ENCODE measurements around the gene ZNF275.
A peak's percentile ranks its signal among the peaks of the same experiment; 100 is the strongest.
"Not testable (repeated sequence)": the region's sequence is repeated elsewhere in the genome, so short reads cannot be mapped to it uniquely, and the experiment has no call there.

ZNF275 gene

DNA sequence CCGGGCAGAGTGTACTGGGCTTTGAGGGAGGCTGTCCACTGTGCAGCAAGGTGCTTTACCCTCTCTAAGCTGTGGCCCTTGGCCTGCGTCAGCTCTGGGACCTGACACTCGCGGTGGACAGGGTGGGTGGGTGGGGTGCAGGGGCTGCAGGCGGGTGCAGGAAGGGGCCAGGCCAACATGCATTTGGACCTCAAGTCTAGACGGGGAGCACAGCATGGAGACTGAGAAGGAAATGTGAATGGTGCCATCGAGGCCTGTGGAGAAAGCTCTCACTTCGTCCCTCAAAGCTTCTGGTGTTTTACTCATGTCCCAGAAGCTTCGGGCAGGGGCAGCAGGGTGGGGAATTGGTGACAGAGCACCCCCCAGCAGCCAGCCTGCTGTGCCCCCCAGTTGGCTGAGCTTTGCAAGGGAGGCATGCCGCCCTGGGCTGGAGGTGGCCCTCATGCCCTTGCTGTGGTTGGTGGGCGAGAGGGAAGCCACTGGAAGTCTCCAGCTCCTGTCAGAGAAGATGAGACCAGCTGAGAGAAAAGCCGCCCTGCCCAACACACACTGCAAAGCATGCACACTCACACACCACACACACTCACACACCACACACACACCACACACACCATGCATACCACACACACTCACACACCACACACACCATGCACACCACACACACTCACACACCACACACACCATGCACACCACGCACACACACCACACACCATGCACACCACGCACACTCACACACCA is 54.9 kb downstream of the ZNF275 start:
- no peak for DNase-seq

DNA sequence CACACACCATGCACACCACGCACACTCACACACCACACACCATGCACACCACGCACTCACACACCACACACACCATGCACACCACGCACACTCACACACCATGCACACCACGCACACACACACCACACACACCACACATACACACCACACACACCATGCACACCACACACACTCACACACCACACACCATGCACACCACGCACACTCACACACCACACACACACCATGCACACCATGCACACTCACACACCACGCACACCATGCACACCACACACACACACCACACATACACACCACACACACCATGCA is 55.5 kb downstream of the ZNF275 start:
- not testable (repeated sequence) for DNase-seq

DNA sequence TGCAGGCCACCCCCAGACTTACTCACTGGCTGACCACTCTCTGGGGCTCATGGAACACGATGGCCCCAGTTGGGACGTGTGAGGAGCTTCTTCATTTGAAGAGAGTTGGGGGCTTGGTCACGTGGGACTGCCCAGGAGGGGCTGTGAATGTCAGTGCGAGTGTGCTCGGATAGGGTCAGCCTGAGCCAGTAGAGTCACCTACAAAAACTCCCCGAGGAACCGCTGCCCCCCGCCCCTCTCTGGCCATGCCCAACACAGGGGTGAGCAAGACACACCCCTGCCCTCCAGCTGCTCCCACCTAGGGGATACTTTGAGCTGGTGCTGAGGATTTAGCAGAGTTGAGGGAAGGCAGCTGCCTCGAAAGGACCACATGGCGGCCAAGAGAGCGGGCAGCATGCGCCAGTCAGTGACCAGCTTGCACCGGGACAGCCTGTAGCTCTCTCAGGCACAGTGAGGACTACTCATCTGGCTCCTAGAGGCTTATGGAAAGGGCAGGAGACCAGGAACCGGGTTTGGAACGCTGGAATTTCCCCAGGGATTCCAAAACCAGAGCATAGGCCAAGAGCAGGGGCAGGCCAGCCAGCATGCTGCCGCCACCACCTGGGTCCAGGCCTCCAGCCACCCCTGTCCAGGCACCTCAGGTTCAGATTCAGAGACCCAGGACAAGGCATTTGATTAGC is 58.8 kb downstream of the ZNF275 start:
- no peak for DNase-seq

DNA sequence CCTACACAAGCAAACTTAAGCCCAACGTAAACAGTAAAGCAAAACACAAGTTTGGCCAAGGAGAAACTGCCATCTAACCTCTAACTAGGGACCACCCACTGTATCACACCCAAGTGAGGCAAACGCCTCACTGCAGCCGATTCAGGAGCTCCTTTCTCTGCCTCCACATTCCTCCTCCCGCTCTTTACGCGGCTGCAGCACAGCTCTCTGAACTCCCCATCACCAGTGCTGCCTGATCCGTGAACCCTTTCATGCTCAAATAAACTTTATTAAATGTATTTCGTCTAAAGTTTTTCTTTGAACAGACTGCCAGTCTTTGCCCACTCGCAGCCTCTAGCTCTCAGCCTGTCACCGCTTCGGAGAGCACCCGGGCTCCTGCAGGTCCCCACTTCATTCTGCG is 60.7 kb downstream of the ZNF275 start:
- no peak for DNase-seq

DNA sequence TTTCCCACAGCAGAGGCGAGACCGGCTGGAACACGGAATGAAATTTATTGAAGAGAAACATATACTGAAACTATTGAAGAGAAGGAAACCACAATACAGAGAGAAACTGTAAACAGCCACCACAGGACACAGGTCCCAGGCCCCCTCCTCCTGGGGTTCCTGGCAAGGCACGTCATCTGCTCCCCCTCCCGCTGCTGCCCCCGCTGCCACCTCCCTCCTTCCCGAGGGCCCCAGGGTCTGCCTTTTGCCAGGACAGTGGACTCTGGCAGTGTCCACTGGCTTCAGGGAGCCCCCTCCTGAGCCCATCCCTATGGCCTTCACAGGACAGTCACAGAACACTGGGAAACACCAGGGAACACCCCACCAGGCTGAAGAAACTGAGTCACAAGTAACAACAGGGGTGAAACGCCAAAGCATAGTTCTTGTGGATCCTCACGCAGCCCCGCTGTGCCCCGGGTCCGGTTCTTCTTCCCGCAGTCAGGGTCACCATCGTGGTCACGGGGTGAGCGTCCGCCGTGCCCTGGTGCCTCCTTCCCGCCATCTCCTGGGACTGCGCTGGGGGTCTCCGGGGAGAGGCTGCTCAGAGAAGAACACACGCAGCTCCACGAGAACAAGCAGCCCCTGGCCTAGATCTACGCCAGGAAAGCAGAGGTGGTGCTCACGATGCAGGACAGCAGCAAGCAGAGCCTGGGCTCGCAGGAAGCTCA is 61.8 kb downstream of the ZNF275 start:
- DNase-seq: no peak

DNA sequence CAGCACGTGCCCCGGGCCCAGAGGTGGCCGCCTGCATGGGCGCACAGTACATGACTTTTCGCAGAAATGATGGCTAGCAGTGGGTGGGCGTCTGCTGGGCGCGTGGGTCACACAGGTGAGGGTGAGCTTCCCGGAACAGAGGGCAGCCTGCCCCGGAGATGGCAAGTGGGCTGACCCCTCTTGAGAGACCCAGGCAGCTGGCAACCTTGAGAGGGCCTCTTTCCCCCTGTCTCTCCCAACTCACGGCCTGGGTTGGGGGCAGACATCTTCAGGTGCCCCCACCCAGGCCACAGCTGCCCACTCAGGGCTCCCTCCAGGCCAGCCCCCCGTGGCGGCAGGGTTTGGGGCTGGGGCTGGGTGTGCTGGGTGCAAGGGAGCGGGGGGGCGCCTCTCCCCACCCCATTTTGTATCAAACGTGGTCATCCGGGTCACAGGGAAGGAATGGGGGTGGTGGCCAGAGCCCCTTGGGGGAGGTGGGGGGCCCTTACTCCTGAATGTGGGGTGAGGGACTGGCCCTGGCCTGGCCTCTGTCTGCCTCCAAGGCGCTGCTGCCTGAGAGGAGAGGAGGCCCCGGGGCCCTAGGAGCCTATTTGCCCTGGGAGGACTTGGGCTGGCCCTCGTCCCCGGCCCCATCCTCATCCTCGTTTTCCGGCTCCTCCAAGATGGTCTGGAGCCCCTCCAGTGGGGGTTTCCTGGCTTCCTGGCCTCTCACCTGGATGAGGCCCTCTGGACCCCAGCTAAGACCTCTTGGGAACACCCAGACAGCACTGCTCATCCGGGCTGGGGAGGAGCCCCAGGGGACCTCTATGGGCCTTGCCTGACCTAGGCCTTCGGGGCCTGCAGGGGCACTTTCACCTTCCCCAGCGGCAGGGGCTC is 62.6 kb downstream of the ZNF275 start:
- DNase-seq: no peak

DNA sequence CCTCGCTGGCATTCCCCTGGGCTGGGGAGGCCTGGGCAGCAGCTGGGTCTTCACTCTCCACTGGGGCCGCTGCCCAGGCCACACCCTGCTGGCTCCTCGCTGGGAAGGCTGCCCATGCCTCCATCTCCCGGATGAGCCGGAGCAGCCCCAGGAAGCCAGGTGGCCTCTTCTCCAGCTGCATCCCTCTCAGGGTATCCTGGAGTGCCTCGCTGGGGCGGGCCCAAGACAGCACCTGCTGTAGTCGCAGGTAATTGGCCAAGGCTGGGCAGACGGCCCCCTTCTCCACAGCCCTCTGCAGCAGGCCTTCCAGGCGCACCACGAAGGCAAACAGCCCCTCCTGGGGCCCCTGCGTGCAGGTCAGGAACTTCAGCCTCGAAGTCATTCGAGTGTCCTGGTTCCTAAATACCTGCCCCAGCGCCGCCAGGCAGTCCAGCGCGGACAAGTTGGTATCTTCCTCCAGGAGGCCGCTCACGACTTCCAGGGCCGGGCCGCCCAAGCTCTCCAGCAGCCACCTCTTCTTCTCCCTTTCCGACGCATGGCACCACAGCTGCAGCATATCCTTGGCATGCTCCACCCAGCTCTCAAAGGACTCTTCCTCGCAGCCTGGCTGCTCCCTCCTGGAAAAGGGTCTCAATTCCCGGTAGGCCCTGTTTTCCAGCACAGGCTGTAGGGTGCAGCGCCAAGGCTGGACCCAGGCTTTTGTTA is 63.5 kb downstream of the ZNF275 start:
- DNase-seq: no peak

DNA sequence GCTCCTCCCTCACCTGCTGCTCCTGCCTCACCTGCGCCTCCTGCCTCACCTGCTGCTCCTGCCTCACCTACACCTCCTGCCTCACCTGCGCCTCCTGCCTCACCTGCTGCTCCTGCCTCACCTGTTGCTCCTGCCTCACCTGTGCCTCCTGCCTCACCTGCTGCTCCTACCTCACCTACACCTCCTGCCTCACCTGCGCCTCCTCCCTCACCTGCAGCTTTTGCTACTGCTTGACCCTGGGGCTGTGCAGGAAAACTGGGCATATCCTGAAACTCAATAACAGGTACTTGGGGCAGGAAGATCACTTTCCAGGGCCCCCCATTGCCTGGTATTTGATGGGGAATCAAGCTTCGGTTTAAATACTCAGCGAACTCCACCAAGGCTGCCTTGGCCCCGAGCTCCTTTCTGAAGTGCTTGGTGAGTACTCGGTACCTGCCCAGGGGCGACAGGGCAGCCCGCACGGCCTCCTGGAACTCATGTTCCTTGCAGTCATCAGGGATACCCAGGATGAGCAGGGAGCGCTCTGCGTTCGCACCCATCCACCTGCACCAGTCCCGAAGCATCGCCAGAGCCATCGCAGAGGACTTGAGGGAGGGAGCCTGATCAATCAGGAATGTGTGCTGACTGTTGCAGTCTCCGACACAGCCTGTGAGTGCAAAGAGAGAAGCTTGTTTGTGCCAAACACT is 64.5 kb downstream of the ZNF275 start:
- DNase-seq: no peak

DNA sequence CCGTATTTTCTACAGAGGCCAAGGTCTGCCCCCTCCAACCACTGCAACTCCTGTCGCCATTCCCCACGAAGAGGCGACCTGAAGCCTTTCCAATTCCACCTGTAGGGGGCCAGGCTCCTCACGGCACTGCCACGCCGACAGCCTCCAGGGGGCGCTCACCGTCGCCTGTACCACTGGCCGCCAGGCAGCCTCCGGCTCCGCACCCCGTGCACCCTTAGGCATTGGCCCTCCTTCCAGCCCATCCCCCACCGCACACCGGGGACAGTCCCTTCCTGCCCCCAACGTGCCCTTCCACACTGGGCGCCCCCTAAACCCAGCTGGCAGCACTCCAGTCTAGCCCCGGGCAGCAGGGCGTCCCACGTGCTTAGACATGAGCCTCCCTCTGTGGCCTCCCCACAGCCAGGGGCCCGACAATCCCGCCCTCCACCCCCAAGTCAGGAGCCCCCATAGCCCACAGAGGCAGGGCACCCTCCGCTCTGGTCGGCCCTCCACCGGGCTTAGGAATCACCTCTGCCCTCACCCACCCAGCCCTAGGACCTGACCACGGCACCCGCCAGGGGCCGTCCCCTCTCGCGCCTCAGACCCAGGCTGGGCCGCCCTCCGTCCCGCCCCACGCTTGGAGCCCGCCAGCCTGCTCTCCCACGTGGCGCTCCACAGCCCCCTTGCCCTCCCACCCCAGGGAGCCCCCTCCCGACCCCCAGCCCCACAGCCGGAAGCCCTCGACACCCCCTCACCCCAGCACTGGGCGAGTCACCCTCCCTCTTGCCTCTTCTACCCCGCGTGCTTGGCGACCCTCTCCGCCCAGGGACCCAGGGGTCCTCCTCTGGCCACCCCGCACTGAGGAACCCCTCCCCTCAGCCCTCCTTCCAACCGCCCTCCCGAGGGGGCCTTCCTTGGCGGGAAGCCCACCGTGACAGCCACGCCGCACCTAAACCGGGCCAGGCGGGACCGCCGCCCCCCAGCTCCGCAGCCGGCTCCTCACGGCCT is 66.5 kb downstream of the ZNF275 start:
- DNase-seq: peak; percentile 48

DNA sequence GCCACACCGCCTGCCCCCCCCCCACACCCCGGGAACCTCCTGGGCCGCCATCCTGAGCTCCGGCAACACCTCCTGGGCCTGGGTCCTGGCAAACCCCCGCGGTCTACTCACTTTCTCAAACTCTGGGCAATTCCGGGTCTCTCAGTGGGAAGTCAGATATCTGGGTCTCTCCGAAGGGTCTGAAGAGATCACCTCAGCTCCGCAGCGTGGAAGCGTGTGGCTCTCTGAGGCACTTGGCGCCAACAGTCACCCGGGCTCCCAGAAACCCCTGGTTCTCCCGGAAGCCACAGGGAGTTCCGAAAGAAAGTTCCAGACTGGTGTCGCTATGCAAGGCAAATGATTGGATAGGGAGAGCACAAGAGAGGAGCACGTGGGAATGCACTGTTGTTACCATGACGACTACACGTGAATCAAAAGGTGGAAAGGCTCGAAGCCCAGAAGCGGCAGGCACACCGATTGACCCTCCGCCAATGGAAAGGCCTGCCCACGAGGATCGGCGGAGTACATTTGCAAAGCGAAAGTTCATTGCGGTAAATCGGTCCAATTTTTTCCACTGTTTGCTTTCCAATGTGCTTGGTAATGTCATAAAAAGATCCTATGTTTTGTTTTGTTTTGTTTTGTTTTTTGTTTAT is 67.3 kb downstream of the ZNF275 start, which contains the start of gene PNMA6E:
Gene PNMA6E (minus strand): TSS at position 218 of the 632 bp plus-strand sequence. CDS start 2,501 bp downstream, outside the sequence.
- no peak for DNase-seq

All from stimulated activated CD4-positive, alpha-beta T cell treated with anti-CD3 and anti-CD28 coated beads, Interleukin-4, amount 100 ng/mL, for 24 hours (primary cell).